PFSK-1 (cell line): ENCODE measurements around the gene CYSLTR2.

ENCODE experiments used
- FOXP2 ChIP-seq: optimal IDR thresholded peaks from 2 replicates; pipeline ENCODE3; 2011; ENCODE audit warnings: borderline replicate concordance, control low read depth, inconsistent platforms; ENCODE audit not compliant: insufficient read depth; ENCODE audit errors: extremely low read length, extremely low read depth
- POLR2AphosphoS5 ChIP-seq: IDR thresholded peaks from 2 replicates; pipeline ENCODE4 v1.6.1; 2012; ENCODE audit warnings: low read depth, mild to moderate bottlenecking, control low read depth, low read length, moderate library complexity
- SIN3A ChIP-seq: IDR thresholded peaks from 2 replicates; pipeline ENCODE4 v1.6.1; 2012; ENCODE audit warnings: mild to moderate bottlenecking, low read length, moderate library complexity, borderline replicate concordance; ENCODE audit not compliant: insufficient read depth
- TAF1 ChIP-seq: IDR thresholded peaks from 2 replicates; pipeline ENCODE4 v1.6.1; 2012; ENCODE audit warnings: low read length, control low read depth, borderline replicate concordance; ENCODE audit not compliant: insufficient read depth
- TF ChIP-seq, protein P1 (sequence below), 2 experiments: IDR thresholded peaks; 2 replicates each; pipeline versions ENCODE4 v1.6.1 to v1.8.0; 2011 to 2012; ENCODE audit warnings: low read depth in 2 of 2, low read length in 2 of 2, control low read depth in 1 of 2, inconsistent platforms in 1 of 2, mild to moderate bottlenecking in 1 of 2, moderate library complexity in 1 of 2; ENCODE audit not compliant: insufficient read depth in 1 of 2

- TF ChIP-seq, protein P1, sequence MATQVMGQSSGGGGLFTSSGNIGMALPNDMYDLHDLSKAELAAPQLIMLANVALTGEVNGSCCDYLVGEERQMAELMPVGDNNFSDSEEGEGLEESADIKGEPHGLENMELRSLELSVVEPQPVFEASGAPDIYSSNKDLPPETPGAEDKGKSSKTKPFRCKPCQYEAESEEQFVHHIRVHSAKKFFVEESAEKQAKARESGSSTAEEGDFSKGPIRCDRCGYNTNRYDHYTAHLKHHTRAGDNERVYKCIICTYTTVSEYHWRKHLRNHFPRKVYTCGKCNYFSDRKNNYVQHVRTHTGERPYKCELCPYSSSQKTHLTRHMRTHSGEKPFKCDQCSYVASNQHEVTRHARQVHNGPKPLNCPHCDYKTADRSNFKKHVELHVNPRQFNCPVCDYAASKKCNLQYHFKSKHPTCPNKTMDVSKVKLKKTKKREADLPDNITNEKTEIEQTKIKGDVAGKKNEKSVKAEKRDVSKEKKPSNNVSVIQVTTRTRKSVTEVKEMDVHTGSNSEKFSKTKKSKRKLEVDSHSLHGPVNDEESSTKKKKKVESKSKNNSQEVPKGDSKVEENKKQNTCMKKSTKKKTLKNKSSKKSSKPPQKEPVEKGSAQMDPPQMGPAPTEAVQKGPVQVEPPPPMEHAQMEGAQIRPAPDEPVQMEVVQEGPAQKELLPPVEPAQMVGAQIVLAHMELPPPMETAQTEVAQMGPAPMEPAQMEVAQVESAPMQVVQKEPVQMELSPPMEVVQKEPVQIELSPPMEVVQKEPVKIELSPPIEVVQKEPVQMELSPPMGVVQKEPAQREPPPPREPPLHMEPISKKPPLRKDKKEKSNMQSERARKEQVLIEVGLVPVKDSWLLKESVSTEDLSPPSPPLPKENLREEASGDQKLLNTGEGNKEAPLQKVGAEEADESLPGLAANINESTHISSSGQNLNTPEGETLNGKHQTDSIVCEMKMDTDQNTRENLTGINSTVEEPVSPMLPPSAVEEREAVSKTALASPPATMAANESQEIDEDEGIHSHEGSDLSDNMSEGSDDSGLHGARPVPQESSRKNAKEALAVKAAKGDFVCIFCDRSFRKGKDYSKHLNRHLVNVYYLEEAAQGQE (IDR thresholded peaks at IDR 0.05; ENCODE audit: insufficient read depth in 1 of 2, low read depth in 2 of 2, low read length in 2 of 2), result no peak
- TF ChIP-seq POLR2AphosphoS5 (no peak), TAF1 (no peak), SIN3A (no peak), FOXP2 (no peak)
These were observed 782 bp downstream of the CYSLTR2 start for GRCh38 chr13:48654511-48654910.
